SKM-1 treated with dmso at 0.1 percent for 144 hours (cell line): ENCODE results near the gene PRR5L.
"Not testable (repeated sequence)": the region's sequence is repeated elsewhere in the genome, so short reads cannot be mapped to it uniquely, and the experiment has no call there.

Source experiments
- DNase-seq: peaks from one replicate; lab custom pipeline; 2025; ENCODE audit not compliant: unreplicated experiment; lab: John Stamatoyannopoulos, UW

PRR5L gene

GRCh38 chr11:36490026-36490806 is 194.1 kb downstream of the PRR5L start:
- no peak for DNase-seq

- peak; percentile 58 for DNase-seq
Observed at GRCh38 chr11:36492724-36493304, 196.7 kb downstream of the PRR5L start.

GRCh38 chr11:36493332-36493731 is 197.2 kb downstream of the PRR5L start:
- DNase-seq, result no peak

GRCh38 chr11:36498721-36499120 is 202.6 kb downstream of the PRR5L start:
- no peak for DNase-seq

- no peak for DNase-seq
Observed at GRCh38 chr11:36499315-36499714, 203.2 kb downstream of the PRR5L start.

- peak; percentile 9 for DNase-seq
Observed at GRCh38 chr11:36500315-36500721, 204.2 kb downstream of the PRR5L start.

- no peak for DNase-seq
Observed at GRCh38 chr11:36501236-36501635, 205.1 kb downstream of the PRR5L start.

- no peak for DNase-seq
Observed at GRCh38 chr11:36507824-36508489, 211.9 kb downstream of the PRR5L start.

- DNase-seq, result no peak
Observed at GRCh38 chr11:36508743-36509142, 212.7 kb downstream of the PRR5L start.

GRCh38 chr11:36509201-36509639 is 213.1 kb downstream of the PRR5L start:
- DNase-seq, result no peak

- peak; percentile 86 for DNase-seq
Observed at GRCh38 chr11:36509694-36510593, 213.9 kb downstream of the PRR5L start, which contains the start of gene TRAF6. Gene TRAF6, minus strand, starts transcription at chr11:36510272. Its CDS starts 8,757 bp downstream, at chr11:36501515.

GRCh38 chr11:36510594-36510942 is 214.5 kb downstream of the PRR5L start:
- DNase-seq, result no peak

- not testable (repeated sequence) for DNase-seq
Observed at GRCh38 chr11:36511062-36511461, 215.0 kb downstream of the PRR5L start.

- no peak for DNase-seq
Observed at GRCh38 chr11:36512016-36512415, 215.9 kb downstream of the PRR5L start.

GRCh38 chr11:36513965-36514364 is 217.9 kb downstream of the PRR5L start:
- no peak for DNase-seq
